ENCODE measurements around the gene RPL36.
"Not testable (repeated sequence)": the region's sequence is repeated elsewhere in the genome, so short reads cannot be mapped to it uniquely, and the experiment has no call there.

The RPL36 gene

GRCh38 chr19:5706876-5707573 lies 16.9 kb downstream of the RPL36 start:
- DNase-seq (ENCODE audit: low spot score) = no peak

GRCh38 chr19:5707576-5708575 lies 17.8 kb downstream of the RPL36 start:
- DNase-seq (ENCODE audit: low spot score) = no peak

- no peak for DNase-seq (ENCODE audit: low spot score)
Measured at GRCh38 chr19:5711025-5711424, 20.9 kb downstream of the RPL36 start.

GRCh38 chr19:5711713-5712161 lies 21.6 kb downstream of the RPL36 start:
- no peak for DNase-seq (ENCODE audit: low spot score)

GRCh38 chr19:5713228-5713627 lies 23.1 kb downstream of the RPL36 start:
- no peak for DNase-seq (ENCODE audit: low spot score)

GRCh38 chr19:5714816-5715215 lies 24.7 kb downstream of the RPL36 start:
- DNase-seq (ENCODE audit: low spot score) = no peak

GRCh38 chr19:5717215-5717935 lies 27.3 kb downstream of the RPL36 start:
- DNase-seq (ENCODE audit: low spot score) = no peak

- no peak for DNase-seq (ENCODE audit: low spot score)
Measured at GRCh38 chr19:5718037-5718578, 28.0 kb downstream of the RPL36 start.

- peak; percentile 42 for DNase-seq (ENCODE audit: low spot score)
Measured at GRCh38 chr19:5718579-5719273, 28.6 kb downstream of the RPL36 start.

- DNase-seq (ENCODE audit: low spot score) = peak; percentile 13
Measured at GRCh38 chr19:5719274-5719960, 29.3 kb downstream of the RPL36 start.

- DNase-seq (ENCODE audit: low spot score) = peak; percentile 100
Measured at GRCh38 chr19:5719961-5720790, 30.1 kb downstream of the RPL36 start, which contains the start of the genes CATSPERD and LONP1. Gene CATSPERD, plus strand, starts transcription at chr19:5720637. Its CDS starts 101 bp downstream, at chr19:5720738. Gene LONP1, minus strand, starts transcription at chr19:5720146. Its CDS starts 14 bp downstream, at chr19:5720132.

GRCh38 chr19:5727453-5728050 lies 37.5 kb downstream of the RPL36 start:
- DNase-seq (ENCODE audit: low spot score) = no peak

- DNase-seq (ENCODE audit: low spot score) = not testable (repeated sequence)
Measured at GRCh38 chr19:5733172-5733571, 43.1 kb downstream of the RPL36 start.

- DNase-seq (ENCODE audit: low spot score) = no peak
Measured at GRCh38 chr19:5738423-5738822, 48.3 kb downstream of the RPL36 start.

All from COLO829 (cell line).